Hypothalamus (tissue), 51 donors: ENCODE measurements around the gene CLNK.

Source experiments
- DNase-seq, 51 donors: peaks; one replicate each; lab custom pipeline; 2025; lab: John Stamatoyannopoulos, UW

CLNK gene

GRCh38 chr4:10701702-10702460 is 17.3 kb upstream of the CLNK start:
- no peak for DNase-seq

GRCh38 chr4:10701161-10701560 is 16.6 kb upstream of the CLNK start:
- DNase-seq = no peak

- DNase-seq = no peak
Observed at GRCh38 chr4:10698172-10698571, 13.6 kb upstream of the CLNK start.

- no peak for DNase-seq
Observed at GRCh38 chr4:10697086-10697485, 12.5 kb upstream of the CLNK start.

DNA sequence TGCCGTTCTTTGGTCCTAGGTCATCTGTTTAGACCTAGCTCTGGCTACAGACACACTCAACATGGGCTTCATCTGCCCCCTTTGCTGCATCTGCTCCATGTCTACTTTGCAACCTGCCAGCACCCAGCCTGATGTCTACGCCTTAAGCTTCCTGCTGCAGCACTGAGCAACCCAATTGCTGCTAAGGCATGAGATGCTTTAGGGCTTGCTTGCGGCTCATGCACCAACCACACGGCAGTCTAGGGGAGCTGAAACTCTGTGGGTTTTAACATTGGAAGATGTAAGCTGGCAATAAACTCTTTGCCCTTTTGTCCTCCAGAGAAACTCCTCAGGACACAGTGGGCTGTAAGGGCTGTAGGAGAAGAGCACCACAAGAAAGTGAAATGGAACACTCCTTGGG is 11.7 kb upstream of the CLNK start:
- no peak for DNase-seq

DNA sequence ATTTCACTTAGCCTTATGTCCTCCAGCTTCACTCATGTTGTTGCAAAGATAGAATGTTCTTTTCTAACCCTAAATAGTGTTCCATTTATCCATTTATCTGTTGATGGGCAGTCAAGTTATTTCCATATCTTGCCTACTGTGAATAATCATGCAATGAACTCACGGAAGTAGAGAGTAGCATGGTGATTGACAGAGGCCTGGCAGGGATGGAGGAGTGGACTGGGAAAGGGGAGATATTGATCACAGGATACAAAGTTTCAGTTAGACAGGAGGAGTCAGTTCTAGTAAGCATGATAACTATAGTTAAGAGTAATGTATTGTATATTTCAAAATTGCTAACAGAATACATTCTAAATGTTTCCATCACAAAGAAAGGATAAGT is 10.3 kb upstream of the CLNK start:
- no peak for DNase-seq

- no peak for DNase-seq
Observed at GRCh38 chr4:10694151-10694827, 9.7 kb upstream of the CLNK start.

DNA sequence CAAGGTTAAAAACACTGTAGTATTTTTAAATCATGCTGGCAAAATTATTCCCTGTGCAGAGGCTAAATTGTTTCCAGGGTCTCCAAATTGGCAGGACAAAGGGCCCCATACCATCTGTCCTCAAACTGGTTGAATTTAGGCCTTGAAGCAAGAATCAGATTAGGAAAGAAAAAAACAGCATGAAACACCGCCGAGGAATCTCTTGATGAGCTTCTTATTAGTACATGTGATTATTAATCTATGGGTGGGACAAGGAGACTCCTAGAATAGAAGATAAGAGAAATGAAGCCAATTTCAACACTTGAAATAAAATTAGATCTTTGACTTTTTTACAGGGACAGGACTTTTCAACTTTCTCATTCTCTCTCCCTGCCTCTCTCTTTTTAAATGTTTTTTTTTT is 7.1 kb upstream of the CLNK start:
- no peak for DNase-seq

GRCh38 chr4:10690185-10690907 is 5.8 kb upstream of the CLNK start:
- DNase-seq = no peak

- DNase-seq = no peak
Observed at GRCh38 chr4:10688846-10689245, 4.3 kb upstream of the CLNK start.

- no peak for DNase-seq
Observed at GRCh38 chr4:10688022-10688421, 3.5 kb upstream of the CLNK start.

- no peak for DNase-seq
Observed at GRCh38 chr4:10687526-10687925, 3.0 kb upstream of the CLNK start.

DNA sequence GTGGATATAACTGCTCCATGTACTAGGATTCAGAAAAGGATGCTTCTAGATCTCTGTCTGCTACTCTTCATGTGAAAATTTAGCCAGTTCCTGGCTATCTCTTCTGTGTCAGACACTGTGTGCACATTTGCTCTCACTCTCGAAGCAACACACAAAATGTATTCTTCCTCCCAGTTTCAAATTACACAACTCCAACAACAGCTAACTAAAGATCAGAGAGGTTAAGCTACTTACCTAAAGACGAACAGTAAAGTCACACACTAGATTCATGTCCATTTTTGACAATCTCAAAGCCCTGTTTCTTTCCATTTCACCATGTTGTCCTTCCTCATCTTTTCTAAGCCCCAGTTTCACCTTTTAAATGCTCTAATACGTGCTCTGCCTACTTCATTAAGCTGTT is 2.2 kb downstream of the CLNK start:
- DNase-seq = no peak

GRCh38 chr4:10677796-10678497 is 6.6 kb downstream of the CLNK start:
- no peak for DNase-seq

GRCh38 chr4:10673817-10674369 is 10.7 kb downstream of the CLNK start:
- no peak for DNase-seq

GRCh38 chr4:10672379-10672778 is 12.2 kb downstream of the CLNK start:
- DNase-seq = no peak

DNA sequence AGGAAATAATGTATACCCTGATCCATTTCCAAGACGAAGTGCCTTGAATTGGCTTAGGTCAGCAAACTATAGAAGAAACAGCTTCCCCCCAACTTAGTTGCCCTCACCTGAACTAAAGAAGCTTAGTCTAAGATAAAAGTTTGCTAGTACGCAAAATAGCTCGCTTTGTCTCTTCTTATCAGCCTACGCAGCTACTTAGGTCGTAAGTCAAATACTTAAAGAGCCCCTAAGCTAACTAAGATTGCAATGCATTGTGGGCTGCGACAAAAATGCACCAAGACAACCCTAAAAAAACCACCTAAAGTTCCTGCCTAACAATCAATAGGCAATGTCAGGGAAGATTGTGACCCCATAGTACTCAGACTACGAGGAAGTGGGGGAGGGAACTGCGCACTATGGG is 12.8 kb downstream of the CLNK start:
- DNase-seq = no peak

DNA sequence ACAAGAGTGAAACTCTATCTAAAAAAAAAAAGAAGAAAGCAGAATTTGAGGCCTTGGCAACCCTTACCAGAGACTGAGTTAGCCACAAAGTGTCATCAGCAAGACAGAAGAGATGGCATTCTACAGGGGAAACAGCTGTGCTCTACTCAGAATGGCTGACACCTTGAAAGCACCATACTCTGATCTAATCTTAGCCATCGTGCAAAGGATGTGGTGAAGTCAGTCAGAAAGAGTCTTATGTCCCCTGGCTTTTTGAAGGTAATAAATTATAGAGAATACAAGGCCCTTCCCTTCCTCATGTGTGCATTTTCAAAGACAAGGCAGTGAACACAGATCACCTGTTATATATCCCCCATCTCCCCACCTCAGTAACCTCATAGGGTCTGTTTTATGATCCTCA is 13.2 kb downstream of the CLNK start:
- no peak for DNase-seq

DNA sequence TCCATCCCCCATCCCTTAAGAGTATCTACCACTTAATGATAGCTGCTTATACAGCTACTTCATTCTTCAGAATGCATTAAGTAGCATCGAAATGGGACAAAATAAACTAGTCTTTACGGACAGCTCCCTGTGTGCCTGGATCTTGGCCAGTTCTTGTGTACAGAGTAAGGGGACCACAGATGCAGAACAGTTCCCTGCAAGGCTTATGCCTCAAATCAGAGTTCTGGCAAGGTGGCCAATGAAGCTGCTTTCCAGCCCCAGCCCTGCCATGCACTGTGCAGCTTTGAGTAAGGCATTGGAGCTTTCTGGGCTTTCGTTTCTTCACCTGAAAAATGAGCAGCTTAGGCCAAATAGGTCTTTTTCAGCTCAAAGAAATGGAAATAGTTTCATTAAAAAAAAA is 14.2 kb downstream of the CLNK start:
- no peak for DNase-seq

DNA sequence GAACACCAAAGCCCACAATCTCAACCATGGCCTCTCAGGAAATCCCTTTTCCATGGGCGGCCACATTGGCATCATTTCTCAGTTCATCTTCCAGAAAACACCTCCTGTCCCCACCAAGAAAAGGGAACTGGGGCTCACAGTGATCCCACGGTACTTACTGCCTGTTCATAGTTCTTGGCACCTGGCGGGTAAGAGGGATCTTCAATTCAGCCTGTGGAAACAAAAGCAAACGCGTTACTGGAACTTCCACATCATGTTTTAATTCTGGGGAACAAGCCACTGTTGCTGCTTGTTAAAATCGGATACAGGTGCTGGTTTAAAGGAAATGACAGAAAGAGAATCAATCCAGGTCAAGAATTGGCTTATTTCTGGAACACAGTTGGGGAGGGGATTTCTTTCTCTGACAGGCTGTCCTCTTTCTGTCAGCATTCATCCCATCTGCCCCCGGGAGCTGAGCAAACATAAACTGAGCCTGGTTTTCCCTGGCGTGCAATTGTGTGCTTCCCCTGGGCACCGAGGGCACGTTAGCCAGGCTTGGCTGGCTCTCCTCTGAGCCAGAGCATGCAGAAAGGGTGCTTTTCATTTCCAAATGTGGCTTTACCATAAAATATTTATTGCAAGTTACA is 16.8 kb downstream of the CLNK start:
- peak in 2 of 51 donors; percentile 3 to 13 for DNase-seq
